GM23248 (cell line): ENCODE data around the gene QPCTL. TPM values are rescaled to one million over a fixed set of nuclear protein-coding genes. Genes with fewer than 3 reads are reported as not detected.

Experiments used
- DNase-seq: peaks from one replicate; pipeline ENCODE4 v3.0.0-alpha.2; 2015
- H2AFZ ChIP-seq: fragments of 200-600 bp; sonication (generic); 2 replicates; pipeline ENCODE4 v1.6.1; 2016; ENCODE audit warnings: antibody characterized with exemption
- H3F3A ChIP-seq: fragments of 200-600 bp; sonication (generic); 2 replicates; pipeline ENCODE4 v1.6.1; 2016; ENCODE audit warnings: mild to moderate bottlenecking, antibody characterized with exemption, mixed run types; ENCODE audit not compliant: insufficient read depth
- H3K27ac ChIP-seq: fragments of 200-600 bp; sonication (generic); 2 replicates; pipeline ENCODE4 v1.5.1; 2016; ENCODE audit warnings: mild to moderate bottlenecking
- H3K27me3 ChIP-seq: fragments of 200-600 bp; sonication (generic); replicated peaks from 2 replicates; pipeline ENCODE4 v1.6.1; 2016; ENCODE audit warnings: mild to moderate bottlenecking; ENCODE audit not compliant: insufficient read depth
- H3K36me3 ChIP-seq: fragments of 200-600 bp; sonication (generic); 2 replicates; pipeline ENCODE4 v1.6.1; 2016; ENCODE audit warnings: low read depth, mild to moderate bottlenecking
- H3K4me1 ChIP-seq: fragments of 200-600 bp; sonication (generic); 2 replicates; pipeline ENCODE4 v1.6.1; 2016; ENCODE audit warnings: mild to moderate bottlenecking; ENCODE audit not compliant: insufficient read depth
- H3K4me2 ChIP-seq: fragments of 200-600 bp; sonication (generic); one replicate; pipeline ENCODE4 v1.6.1; 2016; ENCODE audit warnings: mild to moderate bottlenecking; ENCODE audit not compliant: unreplicated experiment
- H3K4me3 ChIP-seq: fragments of 200-600 bp; sonication (generic); 2 replicates; pipeline ENCODE4 v1.5.1; 2016; ENCODE audit warnings: mild to moderate bottlenecking
- H3K79me2 ChIP-seq: fragments of 200-600 bp; sonication (generic); 2 replicates; pipeline ENCODE4 v1.6.1; 2016; ENCODE audit warnings: mild to moderate bottlenecking; ENCODE audit not compliant: insufficient read depth
- H3K9ac ChIP-seq: fragments of 200-600 bp; sonication (generic); 2 replicates; pipeline ENCODE4 v1.6.1; 2016; ENCODE audit warnings: mild to moderate bottlenecking
- H3K9me2 ChIP-seq: fragments of 200-600 bp; sonication (generic); 2 replicates; pipeline ENCODE4 v1.6.1; 2016; ENCODE audit warnings: mixed run types, mild to moderate bottlenecking, moderate library complexity; ENCODE audit not compliant: insufficient read depth
- H3K9me3 ChIP-seq: fragments of 200-600 bp; sonication (generic); one replicate; pipeline ENCODE4 v1.6.1; 2017; ENCODE audit warnings: low read depth
- H4K20me1 ChIP-seq: fragments of 200-600 bp; sonication (generic); 2 replicates; pipeline ENCODE4 v1.6.0; 2016; ENCODE audit not compliant: insufficient read depth
- EZH2 ChIP-seq: fragments of 200-600 bp; sonication (generic); IDR thresholded peaks from 2 replicates; pipeline ENCODE4 v1.6.1; 2018; ENCODE audit warnings: antibody characterized with exemption, mild to moderate bottlenecking; ENCODE audit not compliant: insufficient read depth, poor library complexity, severe bottlenecking
- EZH2phosphoT487 ChIP-seq: fragments of 200-600 bp; sonication (generic); IDR thresholded peaks from 2 replicates; pipeline ENCODE4 v1.6.1; 2018; ENCODE audit warnings: antibody characterized with exemption, moderate library complexity, mild to moderate bottlenecking, low read depth; ENCODE audit not compliant: insufficient read depth
- WGBS, 2 experiments: methylation state at CpG; one replicate each; pipeline ENCODE4 v1.1.6; 2015 to 2017; ENCODE audit warnings: low lambda C conversion rate in 2 of 2, low coverage in 1 of 2; ENCODE audit errors: missing lambda C conversion rate in 2 of 2; 5-methylcytosine and 5-hydroxymethylcytosine counted together
- in situ Hi-C: fragments of 300-500 bp; cut with MboI; formaldehyde crosslinking; loops from 2 replicates; pipeline ENCODE4 v1.15.0; 2020
- polyA plus RNA-seq: library from polyadenylated mRNA; unstranded; fragments of >200 nt; fragmentation: Nextera tagmentation; extraction: Ambion mirVana; gene quantifications from 2 replicates; pipeline ENCODE4 v1.2.1, GENCODE V29; 2016
- total RNA-seq: library from RNA; depleted of rRNA; stranded (reverse); fragments of >200 nt; shearing (Covaris generic); gene quantifications from 2 replicates; pipeline ENCODE4 v1.2.3, GENCODE V29; 2014

QPCTL gene
- total and polyA plus RNA-seq, 2 experiments from 2014 or later = 7.4 to 13.2 TPM

DNA sequence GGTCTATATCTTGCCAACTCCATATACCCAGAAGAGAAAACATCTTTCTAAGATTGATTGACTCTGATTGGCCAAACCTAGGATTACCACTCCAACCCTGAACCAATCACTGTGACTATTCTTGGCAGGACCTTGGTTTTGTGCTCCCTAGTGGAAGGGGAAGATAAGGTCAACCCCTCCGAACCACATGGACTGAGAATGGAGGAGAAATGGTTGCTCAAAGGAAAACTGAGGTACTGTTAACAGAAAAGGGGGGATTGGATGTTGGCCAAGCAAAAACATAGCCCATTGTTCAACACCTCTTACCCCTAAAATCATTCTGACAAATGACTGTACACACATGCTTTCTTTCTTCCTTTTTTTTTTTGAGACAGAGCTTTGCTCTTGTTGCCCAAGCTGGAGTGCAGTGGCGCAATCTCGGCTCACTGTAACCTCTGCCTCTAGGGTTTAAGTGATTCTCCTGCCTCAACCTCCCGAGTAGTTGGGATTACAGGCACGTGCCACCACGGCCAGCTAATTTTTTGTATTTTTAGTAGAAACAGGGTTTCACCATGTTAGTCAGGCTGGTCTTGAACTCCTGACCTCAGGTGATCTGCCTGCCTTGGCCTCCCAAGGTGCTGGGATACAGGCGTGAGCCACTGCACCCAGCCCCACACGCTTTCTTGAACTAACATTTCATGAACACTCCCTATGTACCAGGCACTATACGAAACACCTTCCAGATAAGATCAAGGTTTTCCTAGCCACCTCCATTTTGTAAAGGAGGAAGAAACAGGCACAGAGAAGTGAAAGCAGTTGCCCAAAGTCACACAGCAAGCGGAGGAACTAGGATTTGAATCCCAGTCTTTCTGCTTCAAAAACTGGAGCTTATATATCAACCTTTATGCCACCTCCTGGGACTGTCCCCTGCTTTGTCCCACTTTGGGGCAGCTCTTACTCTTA is 47.3 kb downstream of the QPCTL start:
- Histone ChIP-seq H3K27ac (no peak overlapping the region), H3K36me3 (no peaks in the 10 kb centered on the region), H4K20me1 (no peaks in the 10 kb centered on the region), H3K4me3 (no peak overlapping the region), H3K9ac (no peak overlapping the region), H3K4me2 (no peak overlapping the region), H2AFZ (no peak overlapping the region), H3K9me3 (no peaks in the 10 kb centered on the region), H3K9me2 (no peaks in the 10 kb centered on the region), H3F3A (no peaks in the 10 kb centered on the region), H3K27me3 (no peaks in the 10 kb centered on the region), H3K79me2 (no peaks in the 10 kb centered on the region), H3K4me1 (no peaks in the 10 kb centered on the region)
- WGBS, 2 experiments = 84 to 85% methylated on average over 10 of the region's 10 CpGs
- TF ChIP-seq EZH2phosphoT487 = no peak
- DNase-seq = no peak
- in situ Hi-C loops = no loop called here

DNA sequence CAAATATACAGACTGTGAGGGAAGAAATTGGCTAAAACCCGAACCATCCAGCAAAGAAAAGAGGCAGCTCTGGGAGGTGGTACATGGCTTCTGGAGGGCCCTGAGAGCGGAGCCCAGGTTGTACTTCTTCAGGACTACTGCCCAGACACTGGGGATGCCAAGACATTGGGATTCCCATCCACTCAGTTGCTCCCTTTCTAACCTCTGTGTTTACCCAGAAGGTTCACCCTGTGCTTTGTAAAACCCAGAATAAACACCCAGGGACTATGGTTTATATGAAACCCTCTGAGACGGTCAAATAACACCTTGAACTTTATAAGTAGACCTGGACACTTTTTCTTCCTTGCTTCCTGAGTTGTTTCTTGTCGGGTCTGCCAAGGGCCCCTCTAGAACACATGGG is 50.5 kb downstream of the QPCTL start:
- Histone ChIP-seq H4K20me1 (no peaks in the 10 kb centered on the region), H3K9ac (no peak overlapping the region), H3K79me2 (no peaks in the 10 kb centered on the region), H3K4me2 (no peak overlapping the region), H3F3A (no peaks in the 10 kb centered on the region), H2AFZ (no peak overlapping the region), H3K9me3 (no peaks in the 10 kb centered on the region), H3K4me3 (no peak overlapping the region), H3K9me2 (no peaks in the 10 kb centered on the region), H3K4me1 (no peaks in the 10 kb centered on the region), H3K27me3 (no peaks in the 10 kb centered on the region), H3K36me3 (no peaks in the 10 kb centered on the region), H3K27ac (no peak overlapping the region)
- TF ChIP-seq EZH2 = no peak
- TF ChIP-seq EZH2phosphoT487 = no peak
- 61 to 65% methylated on average over 4 of the region's 4 CpGs for WGBS, 2 experiments
- in situ Hi-C loops = no loop called here
- DNase-seq = no peak

DNA sequence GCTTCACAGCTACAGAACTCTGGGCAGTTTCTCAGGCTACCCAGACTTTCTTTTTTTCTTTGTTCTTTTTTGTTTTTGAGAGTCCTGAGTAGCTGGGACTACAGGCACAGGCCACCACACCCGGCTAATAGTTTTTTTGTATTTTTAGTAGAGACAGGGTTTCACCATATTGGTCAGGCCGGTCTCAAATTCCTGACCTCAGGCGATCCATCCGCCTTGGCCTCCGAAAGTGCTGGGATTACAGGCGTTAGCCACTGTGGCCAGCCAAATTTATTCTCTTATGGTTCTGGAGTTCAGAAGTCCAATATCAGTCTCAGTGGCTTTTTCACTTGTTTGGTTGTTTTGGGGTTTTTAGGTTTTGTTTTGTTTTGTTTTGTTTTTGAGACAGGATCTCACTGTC is 53.1 kb downstream of the QPCTL start:
- TF ChIP-seq EZH2phosphoT487 (no peak), EZH2 (no peak)
- in situ Hi-C loops = no loop called here
- DNase-seq = no peak
- Histone ChIP-seq H3K4me3 (no peak overlapping the region), H3F3A (no peaks in the 10 kb centered on the region), H3K9ac (no peak overlapping the region), H2AFZ (no peak overlapping the region), H3K36me3 (no peaks in the 10 kb centered on the region), H3K9me3 (no peaks in the 10 kb centered on the region), H4K20me1 (no peaks in the 10 kb centered on the region), H3K27me3 (no peaks in the 10 kb centered on the region), H3K4me2 (no peak overlapping the region), H3K4me1 (no peaks in the 10 kb centered on the region), H3K79me2 (no peaks in the 10 kb centered on the region), H3K27ac (no peak overlapping the region), H3K9me2 (no peaks in the 10 kb centered on the region)
- WGBS, 2 experiments = 66 to 70% methylated on average over 6 of the region's 6 CpGs

DNA sequence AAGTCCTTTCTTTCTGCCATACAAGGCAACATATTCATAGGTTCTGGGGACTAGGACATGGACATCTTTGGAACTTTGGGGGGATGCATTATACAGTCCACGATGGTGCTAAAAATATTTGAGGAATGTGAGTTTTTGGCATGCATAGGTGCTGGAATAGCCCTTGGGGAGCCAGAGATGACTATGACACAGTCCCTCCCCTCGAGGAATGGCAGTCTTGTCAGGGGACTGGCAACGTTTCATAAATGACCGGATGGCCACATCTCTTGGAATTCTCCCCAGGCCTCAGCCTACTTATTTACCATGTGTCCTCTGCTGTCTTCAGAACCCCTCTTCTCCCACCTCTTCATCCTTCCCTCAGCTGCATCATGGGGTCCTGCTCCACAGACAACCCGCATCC is 54.4 kb downstream of the QPCTL start:
- no peak overlapping the region for H3K4me3 ChIP-seq
- DNase-seq = no peak
- H3K9me2 ChIP-seq = no peaks in the 10 kb centered on the region
- no peak overlapping the region for H3K9ac ChIP-seq
- H4K20me1 ChIP-seq = no peaks in the 10 kb centered on the region
- 63 to 69% methylated on average over 5 of the region's 5 CpGs for WGBS, 2 experiments
- no peak overlapping the region for H3K27ac ChIP-seq
- H2AFZ ChIP-seq = no peak overlapping the region
- H3F3A ChIP-seq = no peaks in the 10 kb centered on the region
- H3K27me3 ChIP-seq = no peaks in the 10 kb centered on the region
- TF ChIP-seq EZH2 (no peak), EZH2phosphoT487 (no peak)
- no peaks in the 10 kb centered on the region for H3K4me1 ChIP-seq
- no peak overlapping the region for H3K4me2 ChIP-seq
- H3K79me2 ChIP-seq = no peaks in the 10 kb centered on the region
- in situ Hi-C loops = no loop called here
- H3K9me3 ChIP-seq = no peaks in the 10 kb centered on the region
- H3K36me3 ChIP-seq = no peaks in the 10 kb centered on the region
